Central memory CD8-positive, alpha-beta T cell (primary cell): Measurements from ENCODE around the gene KCNQ4.

ENCODE experiments used
- ATAC-seq: fragments of 150-1000 bp; cut with Tn5 transposase; replicated peaks from 2 replicates; pipeline ENCODE4 v1.10.0; 2022; ENCODE audit warnings: mild to moderate bottlenecking, moderate FRiP score, moderate number of reproducible peaks; ENCODE audit not compliant: poor library complexity, severe bottlenecking; ENCODE audit errors: extremely low read depth
- DNase-seq, 2 donors: peaks; one replicate each; pipeline ENCODE4 v3.0.0; 2021; ENCODE audit warnings: low spot score in 2 of 2
- H3K27ac Mint-ChIP-seq: one replicate; pipeline ENCODE4 v1.8.0; 2022; ENCODE audit warnings: low read depth, mild to moderate bottlenecking, moderate library complexity, mixed read lengths
- H3K27me3 Mint-ChIP-seq: one replicate; pipeline ENCODE4 v1.8.0; 2022; ENCODE audit warnings: mixed read lengths
- H3K36me3 Mint-ChIP-seq: one replicate; pipeline ENCODE4 v1.8.0; 2022; ENCODE audit warnings: mild to moderate bottlenecking, moderate library complexity, mixed read lengths; ENCODE audit not compliant: insufficient read depth
- H3K4me1 Mint-ChIP-seq: one replicate; pipeline ENCODE4 v1.8.0; 2022; ENCODE audit warnings: mixed read lengths
- H3K4me3 Mint-ChIP-seq: one replicate; pipeline ENCODE4 v1.8.0; 2022; ENCODE audit warnings: mild to moderate bottlenecking, moderate library complexity, mixed read lengths
- H3K9me3 Mint-ChIP-seq: one replicate; pipeline ENCODE4 v1.8.0; 2022; ENCODE audit warnings: mixed read lengths

Gene KCNQ4

GRCh38 chr1:40786995-40787705, 3.6 kb downstream of the KCNQ4 start:
- Mint-ChIP-seq H3K27me3 (peaks cover 34% of the 10 kb centered on the region), H3K36me3 (no peaks in the 10 kb centered on the region), H3K4me1 (peaks cover 11% of the 10 kb centered on the region), H3K9me3 (no peaks in the 10 kb centered on the region), H3K27ac (no peak overlapping the region), H3K4me3 (no peak overlapping the region)
- ATAC-seq: no peak
- DNase-seq: no peak

GRCh38 chr1:40787737-40788560, 4.4 kb downstream of the KCNQ4 start:
- H3K4me3 Mint-ChIP-seq: no peak overlapping the region
- H3K4me1 Mint-ChIP-seq: peaks cover 10% of the 10 kb centered on the region
- no peaks in the 10 kb centered on the region for H3K36me3 Mint-ChIP-seq
- no peaks in the 10 kb centered on the region for H3K9me3 Mint-ChIP-seq
- no peak overlapping the region for H3K27ac Mint-ChIP-seq
- H3K27me3 Mint-ChIP-seq: peaks cover 28% of the 10 kb centered on the region
- no peak for ATAC-seq
- DNase-seq: no peak

- Mint-ChIP-seq H3K4me1 (peaks cover 5% of the 10 kb centered on the region), H3K36me3 (no peaks in the 10 kb centered on the region), H3K27ac (no peak overlapping the region), H3K9me3 (no peaks in the 10 kb centered on the region), H3K4me3 (no peak overlapping the region), H3K27me3 (peaks cover 21% of the 10 kb centered on the region)
- DNase-seq (no peak), ATAC-seq (no peak)
Measured at GRCh38 chr1:40788561-40789341, 5.2 kb downstream of the KCNQ4 start.

- H3K36me3 Mint-ChIP-seq: no peaks in the 10 kb centered on the region
- no peak overlapping the region for H3K4me3 Mint-ChIP-seq
- ATAC-seq: no peak
- DNase-seq: no peak
- H3K4me1 Mint-ChIP-seq: peaks cover 5% of the 10 kb centered on the region
- H3K27me3 Mint-ChIP-seq: peaks cover 19% of the 10 kb centered on the region
- H3K9me3 Mint-ChIP-seq: no peaks in the 10 kb centered on the region
- no peak overlapping the region for H3K27ac Mint-ChIP-seq
Measured at GRCh38 chr1:40789342-40789598, 5.7 kb downstream of the KCNQ4 start.

GRCh38 chr1:40789661-40790430, 6.3 kb downstream of the KCNQ4 start:
- peaks cover 5% of the 10 kb centered on the region for H3K4me1 Mint-ChIP-seq
- ATAC-seq (no peak), DNase-seq (no peak)
- no peaks in the 10 kb centered on the region for H3K9me3 Mint-ChIP-seq
- peaks cover 13% of the 10 kb centered on the region for H3K27me3 Mint-ChIP-seq
- H3K27ac Mint-ChIP-seq: no peak overlapping the region
- no peaks in the 10 kb centered on the region for H3K36me3 Mint-ChIP-seq
- no peak overlapping the region for H3K4me3 Mint-ChIP-seq

GRCh38 chr1:40792036-40792435, 8.4 kb downstream of the KCNQ4 start:
- H3K27me3 Mint-ChIP-seq: no peaks in the 10 kb centered on the region

GRCh38 chr1:40793617-40794016, 10.0 kb downstream of the KCNQ4 start:
- no peaks in the 10 kb centered on the region for H3K36me3 Mint-ChIP-seq
- H3K9me3 Mint-ChIP-seq: no peaks in the 10 kb centered on the region
- peaks cover 16% of the 10 kb centered on the region for H3K4me1 Mint-ChIP-seq
- no peak for ATAC-seq
- H3K4me3 Mint-ChIP-seq: no peak overlapping the region
- DNase-seq: no peak
- H3K27ac Mint-ChIP-seq: no peak overlapping the region
- no peaks in the 10 kb centered on the region for H3K27me3 Mint-ChIP-seq

More at GRCh38 chr1:40792036-40792435, 8.4 kb downstream of the KCNQ4 start:
- ATAC-seq (no peak), DNase-seq (no peak)
- Mint-ChIP-seq H3K27ac (no peak overlapping the region), H3K9me3 (no peaks in the 10 kb centered on the region), H3K4me3 (no peak overlapping the region), H3K4me1 (peaks cover 12% of the 10 kb centered on the region), H3K36me3 (no peaks in the 10 kb centered on the region)

GRCh38 chr1:40794048-40794447, 10.5 kb downstream of the KCNQ4 start:
- H3K4me3 Mint-ChIP-seq: no peak overlapping the region
- ATAC-seq: no peak
- H3K27me3 Mint-ChIP-seq: no peaks in the 10 kb centered on the region
- no peak overlapping the region for H3K27ac Mint-ChIP-seq
- H3K9me3 Mint-ChIP-seq: no peaks in the 10 kb centered on the region
- no peak for DNase-seq
- peaks cover 16% of the 10 kb centered on the region for H3K4me1 Mint-ChIP-seq
- no peaks in the 10 kb centered on the region for H3K36me3 Mint-ChIP-seq

GRCh38 chr1:40794974-40795715, 11.6 kb downstream of the KCNQ4 start:
- no peaks in the 10 kb centered on the region for H3K9me3 Mint-ChIP-seq
- peak; percentile 40 for ATAC-seq
- H3K4me3 Mint-ChIP-seq: peak overlapping the region; percentile 65
- peaks cover 3% of the 10 kb centered on the region for H3K36me3 Mint-ChIP-seq
- no peaks in the 10 kb centered on the region for H3K27me3 Mint-ChIP-seq
- peak overlapping the region; percentile 38 for H3K27ac Mint-ChIP-seq
- peaks cover 16% of the 10 kb centered on the region for H3K4me1 Mint-ChIP-seq
- no peak for DNase-seq

- H3K4me1 Mint-ChIP-seq: peaks cover 22% of the 10 kb centered on the region
- DNase-seq: no peak
- H3K9me3 Mint-ChIP-seq: no peaks in the 10 kb centered on the region
- H3K27ac Mint-ChIP-seq: peak overlapping the region; percentile 38
- peaks cover 3% of the 10 kb centered on the region for H3K36me3 Mint-ChIP-seq
- no peaks in the 10 kb centered on the region for H3K27me3 Mint-ChIP-seq
- ATAC-seq: peak; percentile 46
- peak overlapping the region; percentile 65 for H3K4me3 Mint-ChIP-seq
Measured at GRCh38 chr1:40795811-40796586, 12.4 kb downstream of the KCNQ4 start.

GRCh38 chr1:40796939-40797667, 13.5 kb downstream of the KCNQ4 start:
- peaks cover 3% of the 10 kb centered on the region for H3K36me3 Mint-ChIP-seq

More at GRCh38 chr1:40796939-40797667, 13.5 kb downstream of the KCNQ4 start:
- Mint-ChIP-seq H3K27ac (no peak overlapping the region), H3K4me3 (peak overlapping the region; percentile 11), H3K9me3 (no peaks in the 10 kb centered on the region), H3K4me1 (peaks cover 32% of the 10 kb centered on the region), H3K27me3 (no peaks in the 10 kb centered on the region)
- DNase-seq: no peak
- no peak for ATAC-seq
